Stimulated activated CD8-positive, alpha-beta memory T cell treated with anti-CD3 and anti-CD28 coated beads, Interleukin-7, amount 100 ng/mL, for 4 hours (primary cell): ENCODE measurements around the gene PRRG1.
"Not testable (repeated sequence)": the region's sequence is repeated elsewhere in the genome, so short reads cannot be mapped to it uniquely, and the experiment has no call there.

Source experiments
- DNase-seq, 2 donors: peaks; one replicate each; pipeline ENCODE4 v3.0.0-alpha.2; 2020; ENCODE audit warnings: low read depth in 2 of 2

Gene PRRG1

GRCh38 chrX:37378404-37378803, 29.2 kb downstream of the PRRG1 start:
- no peak for DNase-seq

GRCh38 chrX:37378830-37379229, 29.7 kb downstream of the PRRG1 start:
- DNase-seq, result no peak

GRCh38 chrX:37380256-37380655, 31.1 kb downstream of the PRRG1 start:
- no peak for DNase-seq

- no peak for DNase-seq
Measured at GRCh38 chrX:37380924-37381323, 31.8 kb downstream of the PRRG1 start.

GRCh38 chrX:37383313-37383712, 34.1 kb downstream of the PRRG1 start:
- DNase-seq, result no peak

GRCh38 chrX:37388413-37388812, 39.2 kb downstream of the PRRG1 start:
- no peak for DNase-seq

GRCh38 chrX:37405956-37406355, 56.8 kb downstream of the PRRG1 start:
- DNase-seq, result no peak

GRCh38 chrX:37407736-37408135, 58.6 kb downstream of the PRRG1 start:
- no peak for DNase-seq

GRCh38 chrX:37409278-37409677, 60.1 kb downstream of the PRRG1 start:
- no peak for DNase-seq

- no peak for DNase-seq
Measured at GRCh38 chrX:37420185-37420584, 71.0 kb downstream of the PRRG1 start.

GRCh38 chrX:37420756-37421155, 71.6 kb downstream of the PRRG1 start:
- DNase-seq, result no peak

- DNase-seq, result no peak
Measured at GRCh38 chrX:37424000-37424429, 74.9 kb downstream of the PRRG1 start.

GRCh38 chrX:37425370-37425769, 76.2 kb downstream of the PRRG1 start:
- no peak for DNase-seq

- not testable (repeated sequence) for DNase-seq
Measured at GRCh38 chrX:37428962-37429361, 79.8 kb downstream of the PRRG1 start.

GRCh38 chrX:37434362-37434761, 85.2 kb downstream of the PRRG1 start:
- no peak for DNase-seq

- DNase-seq, result no peak
Measured at GRCh38 chrX:37437160-37437559, 88.0 kb downstream of the PRRG1 start.

- no peak for DNase-seq
Measured at GRCh38 chrX:37441377-37441776, 92.2 kb downstream of the PRRG1 start.

- DNase-seq, result no peak
Measured at GRCh38 chrX:37445182-37445581, 96.0 kb downstream of the PRRG1 start.

- DNase-seq, result no peak
Measured at GRCh38 chrX:37453821-37454220, 104.7 kb downstream of the PRRG1 start.

GRCh38 chrX:37454537-37455285, 105.5 kb downstream of the PRRG1 start:
- no peak for DNase-seq

GRCh38 chrX:37455381-37455780, 106.2 kb downstream of the PRRG1 start:
- DNase-seq, result no peak

- DNase-seq, result not testable (repeated sequence)
Measured at GRCh38 chrX:37460285-37460684, 111.1 kb downstream of the PRRG1 start.

- DNase-seq, result no peak
Measured at GRCh38 chrX:37462346-37462745, 113.2 kb downstream of the PRRG1 start.
